GM23338 (cell line): Measurements from ENCODE around the gene LAGE3. TPM values are rescaled to one million over a fixed set of nuclear protein-coding genes. Genes with fewer than 3 reads are reported as not detected.

ENCODE experiments used
- ATAC-seq: fragments of 200-7000 bp; cut with Tn5 transposase; 3 replicates; pipeline ENCODE4 v1.9.1; 2020
- DNase-seq: peaks from one replicate; pipeline ENCODE4 v3.0.0-alpha.2; 2015; ENCODE audit warnings: low spot score
- H2AFZ ChIP-seq: fragments of 200-600 bp; sonication (generic); 2 replicates; pipeline ENCODE4 v1.8.0; 2016; ENCODE audit warnings: antibody characterized with exemption, mild to moderate bottlenecking, moderate library complexity
- H3F3A ChIP-seq: fragments of 200-600 bp; sonication (generic); replicated peaks from 2 replicates; pipeline ENCODE4 v1.8.0; 2017; ENCODE audit warnings: antibody characterized with exemption, mixed run types, low read depth
- H3K27ac ChIP-seq: fragments of 200-600 bp; sonication (generic); 2 replicates; pipeline ENCODE4 v1.6.1; 2016; ENCODE audit warnings: low read depth
- H3K27me3 ChIP-seq: fragments of 200-600 bp; sonication (generic); 2 replicates; pipeline ENCODE4 v1.8.0; 2016; ENCODE audit warnings: mild to moderate bottlenecking, mixed run types, moderate library complexity; ENCODE audit not compliant: insufficient read depth
- H3K36me3 ChIP-seq: fragments of 200-600 bp; sonication (generic); 2 replicates; pipeline ENCODE4 v1.8.0; 2016; ENCODE audit warnings: mild to moderate bottlenecking; ENCODE audit not compliant: insufficient read depth
- H3K4me1 ChIP-seq: fragments of 200-600 bp; sonication (generic); 2 replicates; pipeline ENCODE4 v1.8.0; 2016; ENCODE audit warnings: mild to moderate bottlenecking, moderate library complexity; ENCODE audit not compliant: insufficient read depth
- H3K4me2 ChIP-seq: fragments of 200-600 bp; sonication (generic); 2 replicates; pipeline ENCODE4 v1.7.1; 2017; ENCODE audit warnings: mixed run types
- H3K4me3 ChIP-seq: fragments of 200-600 bp; sonication (generic); 2 replicates; pipeline ENCODE4 v1.6.1; 2016; ENCODE audit warnings: mixed run types
- H3K79me2 ChIP-seq: fragments of 200-600 bp; sonication (generic); replicated peaks from 2 replicates; pipeline ENCODE4 v1.8.0; 2017; ENCODE audit warnings: mild to moderate bottlenecking; ENCODE audit not compliant: insufficient read depth
- H3K9me2 ChIP-seq: fragments of 200-600 bp; sonication (generic); 2 replicates; pipeline ENCODE4 v1.8.0; 2017; ENCODE audit not compliant: insufficient read depth
- H4K20me1 ChIP-seq: fragments of 200-600 bp; sonication (generic); replicated peaks from 2 replicates; pipeline ENCODE4 v1.8.0; 2017; ENCODE audit warnings: mild to moderate bottlenecking; ENCODE audit not compliant: insufficient read depth
- H3K27ac Mint-ChIP-seq: 2 replicates; pipeline ENCODE4 v1.8.0; 2020; ENCODE audit warnings: inconsistent platforms, mild to moderate bottlenecking, moderate library complexity, mixed read lengths
- H3K27me3 Mint-ChIP-seq: 3 replicates; pipeline ENCODE4 v1.8.0; 2022; ENCODE audit warnings: low read depth, mild to moderate bottlenecking, moderate library complexity, mixed read lengths, inconsistent platforms; ENCODE audit not compliant: insufficient read depth, poor library complexity
- H3K36me3 Mint-ChIP-seq: 3 replicates; pipeline ENCODE4 v1.8.0; 2021; ENCODE audit warnings: low read depth, mild to moderate bottlenecking, inconsistent platforms, moderate library complexity, mixed read lengths
- H3K4me1 Mint-ChIP-seq: 3 replicates; pipeline ENCODE4 v1.8.0; 2020; ENCODE audit warnings: mild to moderate bottlenecking, inconsistent platforms, mixed read lengths
- H3K4me3 Mint-ChIP-seq: 3 replicates; pipeline ENCODE4 v1.8.0; 2021; ENCODE audit warnings: moderate library complexity, mild to moderate bottlenecking, inconsistent platforms, mixed read lengths
- H3K9me3 Mint-ChIP-seq: 3 replicates; pipeline ENCODE4 v1.8.0; 2020; ENCODE audit warnings: moderate library complexity, mild to moderate bottlenecking, inconsistent platforms, mixed read lengths
- CREB1 ChIP-seq: fragments of 250-450 bp; sonication (Bioruptor Pico); IDR thresholded peaks from 2 replicates; pipeline ENCODE4 v1.5.0; 2020; ENCODE audit warnings: low read depth, mild to moderate bottlenecking, moderate library complexity
- CTCF ChIP-seq, 2 experiments: fragments of 200-600 bp in 1 of 2; sonication (generic) in 1 of 2; conservative IDR thresholded peaks; 2 replicates each; pipeline versions ENCODE4 v1.5.1 to v1.6.1; 2016 to 2017; ENCODE audit warnings: antibody characterized with exemption in 2 of 2, low read depth in 2 of 2, mild to moderate bottlenecking in 2 of 2, moderate library complexity in 1 of 2
- EZH2 ChIP-seq: fragments of 200-600 bp; sonication (generic); IDR thresholded peaks from one replicate; pipeline ENCODE4 v1.8.0; 2017; ENCODE audit warnings: antibody characterized with exemption, mild to moderate bottlenecking, low read depth; ENCODE audit not compliant: unreplicated experiment
- EZH2phosphoT487 ChIP-seq: fragments of 200-600 bp; sonication (generic); IDR thresholded peaks from one replicate; pipeline ENCODE4 v1.8.1; 2018; ENCODE audit warnings: antibody characterized with exemption; ENCODE audit not compliant: unreplicated experiment
- JUNB ChIP-seq: IDR thresholded peaks from one replicate; pipeline ENCODE4 v1.6.1; 2016; ENCODE audit warnings: antibody characterized with exemption; ENCODE audit not compliant: unreplicated experiment
- NANOG ChIP-seq: IDR thresholded peaks from 2 replicates; pipeline ENCODE4 v1.6.1; 2016; ENCODE audit warnings: antibody characterized with exemption, borderline replicate concordance
- POLR2AphosphoS5 ChIP-seq: IDR thresholded peaks from 2 replicates; pipeline ENCODE4 v1.6.1; 2016; ENCODE audit warnings: antibody characterized with exemption, low read depth
- STAT1 ChIP-seq: IDR thresholded peaks from one replicate; pipeline ENCODE4 v1.6.1; 2016; ENCODE audit warnings: antibody characterized with exemption; ENCODE audit not compliant: unreplicated experiment
- ZNF114 ChIP-seq: fragments of 250-450 bp; sonication (Bioruptor Pico); IDR thresholded peaks from 2 replicates; pipeline ENCODE4 v1.5.0; 2020; ENCODE audit warnings: mild to moderate bottlenecking, moderate library complexity
- ZNF331 ChIP-seq: fragments of 250-450 bp; sonication (Bioruptor Pico); IDR thresholded peaks from 2 replicates; pipeline ENCODE4 v1.5.0; 2020; ENCODE audit warnings: low read depth, mild to moderate bottlenecking, moderate library complexity
- ZNF462 ChIP-seq: fragments of 250-450 bp; sonication (Bioruptor Pico); IDR thresholded peaks from 2 replicates; pipeline ENCODE4 v1.5.0; 2020; ENCODE audit warnings: mild to moderate bottlenecking, moderate library complexity
- polyA plus RNA-seq: library from polyadenylated mRNA; unstranded; fragments of >200 nt; fragmentation: Nextera tagmentation; extraction: Ambion mirVana; gene quantifications from 2 replicates; pipeline ENCODE4 v1.2.1, GENCODE V29; 2016
- total RNA-seq: library from RNA; depleted of rRNA; stranded (reverse); fragments of >200 nt; shearing (Covaris generic); gene quantifications from 2 replicates; pipeline ENCODE4 v1.2.3, GENCODE V29; 2014
- TF ChIP-seq, protein P1 (sequence below): IDR thresholded peaks from one replicate; pipeline ENCODE4 v1.6.1; 2018; ENCODE audit warnings: antibody characterized with exemption; ENCODE audit not compliant: unreplicated experiment
- TF ChIP-seq, protein P2 (sequence below): IDR thresholded peaks from 2 replicates; pipeline ENCODE4 v1.6.1; 2016; ENCODE audit warnings: antibody characterized with exemption

The LAGE3 gene
- total and polyA plus RNA-seq, 2 experiments from 2014 or later = 71.0 to 84.5 TPM

- Histone ChIP-seq H3K4me2 (no peak overlapping the region), H3K9me2 (no peaks in the 10 kb centered on the region), H3K36me3 (no peaks in the 10 kb centered on the region), H3K79me2 (no peaks in the 10 kb centered on the region), H3F3A (no peaks in the 10 kb centered on the region), H4K20me1 (no peaks in the 10 kb centered on the region), H3K4me3 (no peak overlapping the region), H3K27me3 (no peaks in the 10 kb centered on the region), H2AFZ (no peak overlapping the region), H3K4me1 (no peaks in the 10 kb centered on the region), H3K27ac (no peak overlapping the region)
- Mint-ChIP-seq H3K4me3 (no peak overlapping the region), H3K27me3 (no peaks in the 10 kb centered on the region), H3K27ac (no peak overlapping the region), H3K4me1 (no peaks in the 10 kb centered on the region), H3K9me3 (no peaks in the 10 kb centered on the region), H3K36me3 (peaks cover 2% of the 10 kb centered on the region; the same call in 1 of the 3 replicates)
- DNase-seq (no peak), ATAC-seq (no peak)
- no peak for TF ChIP-seq CREB1 (CRISPR knock-in tag)
- no peak for TF ChIP-seq ZNF331 (CRISPR knock-in tag)
- TF ChIP-seq EZH2phosphoT487 = no peak
- no peak for TF ChIP-seq ZNF462 (CRISPR knock-in tag)
- TF ChIP-seq ZNF114 (CRISPR knock-in tag) = no peak
- TF ChIP-seq STAT1 = no peak
- TF ChIP-seq, protein P1, sequence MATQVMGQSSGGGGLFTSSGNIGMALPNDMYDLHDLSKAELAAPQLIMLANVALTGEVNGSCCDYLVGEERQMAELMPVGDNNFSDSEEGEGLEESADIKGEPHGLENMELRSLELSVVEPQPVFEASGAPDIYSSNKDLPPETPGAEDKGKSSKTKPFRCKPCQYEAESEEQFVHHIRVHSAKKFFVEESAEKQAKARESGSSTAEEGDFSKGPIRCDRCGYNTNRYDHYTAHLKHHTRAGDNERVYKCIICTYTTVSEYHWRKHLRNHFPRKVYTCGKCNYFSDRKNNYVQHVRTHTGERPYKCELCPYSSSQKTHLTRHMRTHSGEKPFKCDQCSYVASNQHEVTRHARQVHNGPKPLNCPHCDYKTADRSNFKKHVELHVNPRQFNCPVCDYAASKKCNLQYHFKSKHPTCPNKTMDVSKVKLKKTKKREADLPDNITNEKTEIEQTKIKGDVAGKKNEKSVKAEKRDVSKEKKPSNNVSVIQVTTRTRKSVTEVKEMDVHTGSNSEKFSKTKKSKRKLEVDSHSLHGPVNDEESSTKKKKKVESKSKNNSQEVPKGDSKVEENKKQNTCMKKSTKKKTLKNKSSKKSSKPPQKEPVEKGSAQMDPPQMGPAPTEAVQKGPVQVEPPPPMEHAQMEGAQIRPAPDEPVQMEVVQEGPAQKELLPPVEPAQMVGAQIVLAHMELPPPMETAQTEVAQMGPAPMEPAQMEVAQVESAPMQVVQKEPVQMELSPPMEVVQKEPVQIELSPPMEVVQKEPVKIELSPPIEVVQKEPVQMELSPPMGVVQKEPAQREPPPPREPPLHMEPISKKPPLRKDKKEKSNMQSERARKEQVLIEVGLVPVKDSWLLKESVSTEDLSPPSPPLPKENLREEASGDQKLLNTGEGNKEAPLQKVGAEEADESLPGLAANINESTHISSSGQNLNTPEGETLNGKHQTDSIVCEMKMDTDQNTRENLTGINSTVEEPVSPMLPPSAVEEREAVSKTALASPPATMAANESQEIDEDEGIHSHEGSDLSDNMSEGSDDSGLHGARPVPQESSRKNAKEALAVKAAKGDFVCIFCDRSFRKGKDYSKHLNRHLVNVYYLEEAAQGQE = no peak
- no peak for TF ChIP-seq POLR2AphosphoS5
- TF ChIP-seq, protein P2, sequence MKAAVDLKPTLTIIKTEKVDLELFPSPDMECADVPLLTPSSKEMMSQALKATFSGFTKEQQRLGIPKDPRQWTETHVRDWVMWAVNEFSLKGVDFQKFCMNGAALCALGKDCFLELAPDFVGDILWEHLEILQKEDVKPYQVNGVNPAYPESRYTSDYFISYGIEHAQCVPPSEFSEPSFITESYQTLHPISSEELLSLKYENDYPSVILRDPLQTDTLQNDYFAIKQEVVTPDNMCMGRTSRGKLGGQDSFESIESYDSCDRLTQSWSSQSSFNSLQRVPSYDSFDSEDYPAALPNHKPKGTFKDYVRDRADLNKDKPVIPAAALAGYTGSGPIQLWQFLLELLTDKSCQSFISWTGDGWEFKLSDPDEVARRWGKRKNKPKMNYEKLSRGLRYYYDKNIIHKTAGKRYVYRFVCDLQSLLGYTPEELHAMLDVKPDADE = no peak
- no peak for TF ChIP-seq JUNB
- no peak for TF ChIP-seq NANOG
- TF ChIP-seq CTCF (conservative IDR thresholded peaks at IDR 0.05; ENCODE audit: low read depth in 2 of 2) = no peak
- no peak for TF ChIP-seq EZH2
These were observed 23.0 kb upstream of the LAGE3 start for GRCh38 chrX:154502098-154502497.
